HG02840 (cell line): ENCODE results near the gene APOL3.
"Not testable (repeated sequence)": the region's sequence is repeated elsewhere in the genome, so short reads cannot be mapped to it uniquely, and the experiment has no call there.

Experiments
- ATAC-seq: cut with Tn5 transposase; IDR thresholded peaks from one replicate; pipeline ENCODE4 v1.9.1; 2021; ENCODE audit warnings: mild to moderate bottlenecking, moderate library complexity, moderate number of reproducible peaks; ENCODE audit not compliant: unreplicated experiment, low FRiP score

Gene APOL3

DNA sequence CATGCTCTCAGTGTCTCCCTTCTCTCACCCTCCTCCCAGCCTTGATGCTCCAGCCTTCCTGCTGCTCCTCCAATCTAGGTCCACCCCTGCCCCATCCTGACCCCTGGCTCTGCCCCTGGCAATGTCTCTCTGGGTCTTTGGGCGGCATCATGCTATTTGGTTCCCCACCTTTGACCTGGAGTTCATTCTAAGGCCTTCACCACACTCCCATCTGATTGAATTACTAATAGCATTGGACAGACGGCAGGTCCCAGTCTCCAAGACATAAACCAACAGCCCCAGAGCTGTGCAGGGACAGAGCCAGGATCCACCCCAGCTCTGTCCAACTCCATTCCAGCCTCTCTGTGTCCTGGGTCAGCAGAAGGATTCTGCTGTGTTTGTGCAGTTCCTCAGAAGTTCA lies 33.8 kb upstream of the APOL3 start:
- ATAC-seq: no peak

DNA sequence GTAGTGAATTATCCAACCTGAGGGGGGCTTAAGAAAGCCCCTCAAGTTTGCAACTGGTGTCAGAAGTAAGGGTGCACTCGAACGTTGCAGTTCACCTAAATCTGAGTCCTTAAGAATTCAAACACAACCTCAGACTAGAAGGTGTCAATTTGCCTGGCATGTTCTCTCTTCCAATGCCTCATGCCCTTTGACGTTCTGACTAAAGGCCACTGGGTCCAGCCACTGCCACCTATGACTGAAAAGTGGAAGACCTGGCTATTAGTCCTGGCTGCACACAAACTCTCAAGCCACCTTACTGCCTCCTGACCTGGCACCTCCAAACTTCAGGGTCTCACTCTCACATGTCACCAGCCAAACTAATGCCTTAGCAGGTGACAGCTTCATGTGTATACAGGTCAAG lies 33.0 kb upstream of the APOL3 start:
- ATAC-seq: no peak

DNA sequence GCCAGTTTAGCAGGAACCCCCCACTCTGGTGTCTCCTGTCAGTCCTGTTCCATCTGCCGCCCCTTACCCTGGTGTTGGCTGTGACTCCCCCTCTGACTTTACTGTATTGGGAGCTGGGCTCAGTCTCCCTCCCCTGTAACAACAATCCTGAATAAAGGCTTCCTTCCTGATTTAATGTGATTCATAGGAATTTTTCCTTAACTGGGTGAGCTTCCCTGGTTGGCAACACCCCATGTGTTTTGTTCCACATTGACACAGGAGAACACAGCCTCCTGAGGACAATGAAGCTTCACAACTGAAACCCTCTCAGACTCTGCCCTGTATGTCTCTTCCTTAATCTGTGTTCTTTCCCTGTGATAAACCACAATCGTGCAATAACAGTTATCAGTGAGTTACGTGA lies 32.6 kb upstream of the APOL3 start:
- ATAC-seq: no peak

DNA sequence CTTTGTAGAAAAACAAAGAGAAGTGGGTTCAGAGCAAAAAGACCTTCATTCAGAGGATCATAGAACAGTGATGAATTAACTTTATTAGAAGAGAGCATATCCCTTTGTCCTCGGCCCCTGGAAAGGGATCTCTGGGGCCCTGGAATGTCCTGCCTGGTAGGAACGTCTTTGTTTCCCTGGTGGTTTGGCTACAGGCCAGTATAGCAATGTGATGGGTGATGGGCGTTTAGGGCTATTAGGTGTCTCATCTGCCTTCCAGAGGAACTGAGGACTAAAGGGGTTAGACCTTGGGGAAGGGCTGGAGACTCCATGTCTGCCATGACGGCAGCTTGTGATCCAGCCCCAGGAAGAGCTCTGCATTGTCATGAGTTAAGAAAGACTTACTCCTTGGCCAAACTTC lies 32.0 kb upstream of the APOL3 start:
- no peak for ATAC-seq

DNA sequence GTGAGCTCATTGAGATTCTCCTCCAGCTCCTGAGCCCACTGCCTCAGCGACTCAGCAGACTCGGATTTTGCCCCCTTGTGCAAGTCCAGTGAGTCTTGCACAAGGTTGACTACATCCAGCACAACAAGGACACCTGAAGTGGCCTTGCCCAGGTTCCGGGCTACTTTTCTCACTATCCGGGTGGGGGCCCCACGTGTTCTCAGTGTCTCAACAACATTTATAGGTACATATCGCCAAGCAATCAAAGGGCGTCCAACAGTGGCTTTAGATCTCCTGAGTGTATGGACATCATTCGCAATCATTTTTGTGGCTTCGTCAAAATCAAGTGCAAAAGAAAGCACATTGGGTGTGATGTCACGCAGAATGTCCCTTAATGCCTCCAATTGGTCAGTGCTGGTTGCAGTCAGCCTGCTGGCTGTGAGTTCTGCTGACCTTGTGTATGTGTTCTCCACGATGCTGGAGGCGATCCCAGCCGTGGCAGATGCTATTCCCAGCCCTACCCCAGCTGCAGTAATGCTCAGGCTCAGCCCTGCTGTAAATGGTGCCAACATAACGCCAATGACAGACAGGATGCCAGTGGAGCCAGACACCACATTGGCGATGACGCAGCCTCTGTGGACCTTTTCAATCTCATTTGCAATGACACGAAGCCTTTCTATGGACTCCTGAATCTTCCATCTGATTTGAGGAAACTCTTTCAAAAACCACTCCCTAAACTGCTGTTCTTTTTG lies 30.7 kb upstream of the APOL3 start:
- no peak for ATAC-seq

DNA sequence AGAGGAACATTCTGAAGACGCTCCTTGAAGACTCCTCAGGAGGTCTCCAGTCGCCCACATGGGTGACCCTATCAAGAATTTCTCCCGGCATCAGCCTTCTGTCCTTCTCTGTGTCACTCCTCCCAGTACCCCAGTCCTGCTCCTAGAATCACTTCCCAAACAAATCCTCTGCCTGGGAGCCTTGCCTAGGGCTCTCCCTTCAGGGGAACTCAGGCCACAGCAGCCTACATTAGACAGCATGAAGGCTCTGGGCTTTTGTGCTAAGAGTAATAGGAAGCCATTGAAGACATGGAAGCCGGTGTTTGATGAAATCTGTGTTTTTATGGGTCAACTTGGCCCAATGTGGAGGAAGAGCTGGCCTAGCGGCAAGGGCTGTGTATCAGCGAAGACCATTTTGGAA lies 27.3 kb upstream of the APOL3 start:
- ATAC-seq: not testable (repeated sequence)

DNA sequence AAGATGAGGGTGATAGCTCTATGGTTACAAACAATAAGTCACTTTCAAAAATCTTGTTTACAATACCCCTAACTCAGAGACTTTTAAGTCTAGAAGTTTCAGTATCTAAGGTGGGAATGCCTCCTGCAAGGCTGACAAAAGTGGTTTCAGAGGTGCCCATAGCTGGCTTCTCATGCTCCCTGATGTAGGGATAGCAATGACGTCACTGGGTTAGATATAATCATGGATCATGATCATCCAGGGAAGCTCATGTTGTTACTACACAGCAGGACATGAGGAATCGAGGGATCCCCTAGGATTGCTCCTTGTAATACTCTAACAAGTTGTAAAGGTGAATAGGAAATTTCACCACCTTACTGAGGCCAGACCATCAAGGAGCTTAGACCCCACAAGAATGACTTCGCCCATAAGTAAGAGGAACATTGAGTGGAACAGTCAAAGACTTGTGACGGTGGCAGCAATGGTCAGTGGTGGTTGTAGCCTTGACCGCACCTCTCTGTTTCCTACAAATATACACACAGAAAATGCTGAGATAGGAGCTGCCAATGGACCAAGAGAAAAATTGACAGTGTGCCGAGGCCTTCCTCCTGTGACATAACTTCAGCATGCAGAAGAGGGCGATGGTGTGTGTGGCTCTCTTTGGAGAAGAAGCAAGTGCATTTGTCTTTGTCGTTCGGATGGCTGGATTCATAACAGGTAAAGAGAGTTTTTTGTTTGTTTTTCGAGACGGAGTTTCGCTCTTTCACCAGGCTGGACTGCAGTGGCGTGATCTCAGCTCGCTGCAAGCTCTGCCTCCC lies 25.5 kb upstream of the APOL3 start:
- ATAC-seq: no peak

DNA sequence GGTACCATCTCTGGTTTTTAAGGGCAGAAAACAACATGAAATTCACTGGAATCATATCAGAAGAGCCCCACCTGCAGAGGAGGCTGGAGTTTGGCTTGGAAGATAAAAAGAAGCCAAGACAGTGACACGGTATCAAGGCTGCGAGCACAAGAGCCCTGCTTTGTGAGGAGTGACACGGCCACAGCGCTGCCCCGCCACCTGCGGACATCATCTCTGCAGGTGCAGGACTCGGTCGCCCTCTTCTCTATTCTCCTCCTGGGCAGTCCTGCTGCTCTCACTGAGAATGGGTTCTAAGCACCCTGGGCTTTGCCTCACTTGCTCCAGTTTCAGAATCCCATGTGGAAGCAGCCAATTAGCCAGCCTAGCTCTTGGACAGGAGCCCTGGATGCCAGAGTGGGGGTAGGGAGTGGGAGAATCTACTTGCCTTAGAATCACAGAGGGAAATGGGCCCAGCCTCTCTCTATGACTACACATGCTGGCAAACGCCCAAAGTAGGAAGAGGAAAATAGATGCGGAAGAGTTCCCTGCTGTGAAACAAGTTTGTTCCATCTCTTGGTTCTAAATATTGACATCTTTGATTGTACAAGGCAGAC lies 24.0 kb upstream of the APOL3 start:
- no peak for ATAC-seq

DNA sequence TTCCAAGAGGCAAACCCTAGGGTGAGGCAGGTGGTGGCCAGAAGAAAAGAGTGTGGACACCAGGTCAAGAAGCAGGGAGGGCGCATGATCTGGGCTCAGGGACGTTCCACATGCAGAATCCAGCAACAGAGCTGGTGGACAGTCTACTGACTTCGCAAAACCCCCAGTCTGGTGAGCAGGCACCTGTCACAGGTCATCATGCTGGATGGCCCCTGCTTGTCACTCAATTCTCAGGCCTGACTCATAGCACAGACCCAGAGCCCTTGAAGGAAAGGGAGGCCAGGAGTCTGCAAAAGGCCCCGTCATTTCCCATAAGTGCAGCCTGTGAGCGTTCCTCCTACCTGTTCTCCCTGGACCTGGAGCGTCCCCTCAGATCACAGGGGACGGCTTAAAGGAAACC lies 22.9 kb upstream of the APOL3 start:
- ATAC-seq: no peak

DNA sequence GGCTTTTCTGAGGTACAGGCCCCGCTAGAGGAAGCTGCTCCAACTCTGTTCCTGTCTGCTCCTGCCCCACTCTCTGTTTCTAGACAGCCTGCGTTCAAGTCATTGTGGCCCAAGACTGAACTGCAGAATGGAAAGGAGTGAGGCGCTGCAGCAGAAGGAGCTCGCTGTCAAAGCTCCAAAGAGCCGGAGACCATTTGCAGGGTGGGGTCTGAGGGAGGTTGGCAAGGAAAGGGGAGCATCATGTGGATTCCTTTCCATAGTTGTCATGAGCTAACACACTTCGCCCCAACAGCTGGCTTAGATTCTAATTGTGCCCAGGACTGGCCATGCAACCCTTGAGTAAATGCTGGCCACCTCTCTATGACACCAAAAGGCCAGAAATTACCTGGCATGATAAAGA lies 22.3 kb upstream of the APOL3 start:
- no peak for ATAC-seq

DNA sequence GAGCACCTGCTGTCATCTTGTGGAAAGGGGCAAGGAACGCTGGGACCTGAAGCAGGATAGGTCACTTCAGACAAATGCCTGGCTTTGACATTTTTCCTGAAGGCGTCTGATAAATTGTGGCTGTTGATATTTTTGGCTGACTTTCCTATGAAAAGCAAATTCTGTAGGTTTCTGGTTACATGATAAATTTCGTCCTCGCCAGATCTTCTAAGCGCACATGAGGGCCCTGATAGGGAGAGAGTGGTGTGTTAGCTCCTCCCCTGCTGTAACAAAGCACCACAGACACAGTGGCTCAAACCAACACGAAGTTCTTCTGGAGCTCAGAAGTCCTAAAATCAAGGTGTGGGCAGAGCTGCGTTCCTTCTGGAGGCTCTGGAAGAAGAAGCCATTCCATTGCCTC lies 21.5 kb upstream of the APOL3 start:
- no peak for ATAC-seq

DNA sequence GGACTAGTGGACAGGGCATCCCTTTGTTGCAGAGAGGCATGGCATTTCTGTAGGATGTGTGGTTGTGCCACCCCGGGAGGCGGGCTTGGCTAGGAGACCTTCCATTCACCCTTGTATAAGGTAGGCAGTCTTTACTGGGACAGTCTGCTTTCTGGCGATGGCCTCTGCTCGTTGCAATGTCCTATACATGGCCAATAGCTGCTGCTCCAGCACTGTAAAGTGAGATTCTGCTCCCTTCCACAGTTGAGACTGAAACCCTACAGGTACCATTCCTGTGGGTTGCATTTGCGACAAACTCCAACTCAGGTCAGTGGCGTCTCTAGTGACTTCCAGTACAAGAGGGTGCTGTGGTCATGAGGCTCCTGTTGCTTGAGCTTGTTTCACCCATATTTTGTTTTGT lies 20.4 kb upstream of the APOL3 start:
- ATAC-seq: no peak

DNA sequence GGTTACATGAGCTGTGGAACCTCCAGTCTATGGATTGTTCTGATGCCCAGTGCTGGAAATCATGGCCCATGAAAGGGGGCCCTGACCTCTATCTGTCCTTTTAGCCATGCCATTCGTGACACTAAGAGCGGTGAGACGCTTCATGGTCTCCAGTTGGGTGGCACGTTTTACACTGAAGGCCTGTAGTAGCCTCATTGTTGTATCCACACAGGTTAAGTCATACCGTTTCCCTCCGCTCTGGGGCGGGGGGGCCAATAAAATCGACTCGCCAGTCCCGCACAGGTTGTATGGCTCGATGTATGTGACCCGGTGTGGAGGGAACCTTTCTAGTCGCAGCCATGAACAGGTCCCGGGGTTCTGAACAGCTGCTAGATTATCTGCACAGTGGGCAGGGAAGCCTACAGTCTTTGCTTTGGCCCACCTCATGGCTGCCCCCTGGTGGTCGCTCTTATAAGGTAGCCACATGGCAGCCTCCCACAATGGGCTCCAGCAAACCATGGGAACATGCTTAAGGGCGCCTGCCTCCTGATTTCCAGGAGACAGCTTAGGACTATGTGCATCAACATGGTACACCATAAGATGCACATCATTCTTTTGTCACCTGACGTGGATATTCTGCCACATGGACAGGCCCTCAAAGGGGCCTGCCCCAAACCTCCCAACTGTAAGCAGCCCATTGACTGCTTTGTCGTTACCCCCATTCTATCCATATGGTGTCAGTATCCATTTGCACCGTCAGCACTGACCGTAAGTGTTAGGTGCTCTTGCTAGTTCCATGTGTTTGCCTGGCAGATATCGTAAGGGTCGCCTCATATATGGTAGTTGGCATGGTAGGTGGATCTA lies 19.7 kb upstream of the APOL3 start:
- no peak for ATAC-seq

DNA sequence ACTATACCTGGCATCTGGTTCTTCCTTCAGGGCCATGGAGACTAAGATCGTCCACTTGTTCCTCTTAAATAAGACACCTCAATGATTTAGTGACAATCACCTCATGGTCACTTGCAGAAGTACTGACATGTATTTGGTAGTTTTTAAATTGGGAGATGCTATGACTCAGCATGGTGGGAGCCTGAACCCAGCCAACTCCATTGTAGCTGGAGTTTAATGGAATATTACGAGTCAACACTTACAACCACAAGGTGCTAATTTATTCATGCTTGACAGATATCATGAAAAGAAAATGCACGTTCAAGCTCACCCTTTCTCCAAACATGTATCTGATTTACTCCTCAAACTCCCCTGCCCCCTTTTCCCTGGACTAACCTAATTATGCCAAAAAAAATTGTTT lies 16.6 kb upstream of the APOL3 start:
- no peak for ATAC-seq

DNA sequence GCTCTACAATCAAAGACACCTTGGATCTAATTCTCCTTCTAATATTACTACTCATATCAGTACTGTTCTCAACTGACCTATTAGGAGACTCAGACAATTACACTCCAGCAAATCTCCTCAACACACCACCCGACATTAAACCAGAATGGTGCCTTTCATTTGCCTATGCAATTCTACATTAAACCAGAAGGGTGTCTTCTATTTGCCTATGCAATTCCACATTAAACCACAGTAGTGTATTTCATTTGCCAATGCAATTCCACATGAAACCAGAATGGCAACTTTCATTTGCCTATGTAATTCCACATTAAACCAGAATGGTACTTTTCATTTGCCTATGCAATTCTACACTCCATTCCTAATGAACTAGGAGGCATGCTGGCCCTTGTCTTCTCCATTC lies 15.3 kb upstream of the APOL3 start:
- ATAC-seq: no peak

DNA sequence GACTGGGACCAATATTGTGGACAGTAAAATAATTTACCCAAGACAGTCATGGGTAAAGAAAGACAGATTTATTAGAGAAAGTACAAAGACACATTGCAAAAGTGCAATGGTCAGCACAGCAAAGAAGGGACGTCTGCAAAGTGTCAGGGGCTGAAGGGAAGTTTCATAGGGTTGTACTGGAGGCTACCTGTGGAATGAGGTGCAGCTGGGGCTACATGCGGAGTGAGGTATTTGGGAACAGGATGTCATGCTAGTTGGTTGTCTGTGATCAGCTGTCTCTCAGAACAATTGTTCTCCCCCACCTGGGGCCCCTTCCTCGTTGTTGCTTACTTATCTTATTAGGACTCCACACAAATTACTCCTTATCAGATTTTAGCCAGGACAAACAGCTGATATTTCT lies 11.4 kb upstream of the APOL3 start:
- ATAC-seq: no peak

DNA sequence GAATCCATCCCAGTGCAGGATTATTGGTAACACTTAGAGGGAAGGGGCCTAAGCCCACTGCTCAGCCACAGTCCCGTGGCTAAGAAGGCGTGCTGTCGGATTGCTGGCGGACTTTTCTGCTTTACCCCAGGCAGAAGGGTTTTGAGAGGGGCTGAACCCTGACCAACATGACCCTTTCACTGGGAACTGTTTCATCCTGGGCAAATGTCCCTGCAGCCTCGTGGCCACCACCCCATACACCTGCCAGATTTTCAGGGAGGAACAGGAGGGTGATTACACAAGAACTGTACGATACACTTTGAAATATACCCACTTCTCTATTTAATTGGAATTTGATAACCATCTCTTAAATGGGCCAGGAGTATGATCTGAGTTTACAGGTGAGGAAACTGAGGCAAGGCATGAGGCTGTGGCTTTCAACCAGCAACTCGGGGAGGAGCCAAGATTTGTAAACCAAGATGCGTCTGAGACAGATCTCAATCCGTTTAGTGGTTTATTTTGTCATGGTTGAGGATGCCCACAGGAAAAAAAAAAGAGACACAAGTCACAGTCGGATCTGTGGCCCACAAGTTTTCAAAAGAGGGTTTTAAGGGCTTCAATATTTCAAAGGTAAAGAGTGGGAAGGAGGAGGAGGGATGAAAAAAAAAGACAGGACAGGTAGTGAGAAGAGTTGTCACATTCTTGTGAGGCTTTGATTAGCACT lies 6.1 kb upstream of the APOL3 start:
- no peak for ATAC-seq

DNA sequence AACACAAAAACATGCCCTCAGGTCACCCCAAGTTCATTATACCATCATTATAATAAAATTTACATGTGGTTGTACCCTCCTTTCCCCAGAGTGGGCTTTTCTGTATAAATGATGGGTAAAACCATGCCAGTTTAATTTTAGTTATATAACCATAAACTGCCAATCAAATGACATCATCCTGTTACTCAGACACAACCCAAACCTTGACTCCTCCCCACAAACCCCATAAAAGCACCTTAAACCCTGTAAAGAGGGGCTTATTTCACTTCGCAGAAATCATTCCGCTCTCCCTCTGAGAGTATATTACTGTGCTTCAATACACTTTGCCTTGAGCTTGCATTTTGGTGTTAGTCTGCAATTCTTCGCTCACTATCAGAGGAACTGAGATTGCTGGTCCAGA lies 5.5 kb upstream of the APOL3 start:
- ATAC-seq: no peak

DNA sequence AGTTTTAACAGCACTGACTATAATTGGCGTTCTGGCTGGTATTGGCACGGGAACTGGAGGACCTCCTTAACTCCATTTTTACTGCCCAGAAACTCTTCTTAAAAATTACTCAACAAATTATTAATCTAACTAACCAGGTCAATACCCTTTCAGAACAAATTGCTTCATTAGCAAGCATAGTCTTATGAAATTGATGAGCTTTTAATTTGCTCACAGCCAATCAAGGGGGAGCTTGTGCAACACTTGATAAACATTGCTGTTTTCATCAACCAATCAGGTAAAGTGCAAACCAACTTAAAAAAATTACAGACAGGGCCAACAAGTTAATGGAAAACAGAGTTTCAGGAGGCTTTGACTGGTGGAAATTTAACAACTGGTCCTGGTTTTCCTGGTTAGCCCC lies 4.6 kb upstream of the APOL3 start:
- no peak for ATAC-seq

DNA sequence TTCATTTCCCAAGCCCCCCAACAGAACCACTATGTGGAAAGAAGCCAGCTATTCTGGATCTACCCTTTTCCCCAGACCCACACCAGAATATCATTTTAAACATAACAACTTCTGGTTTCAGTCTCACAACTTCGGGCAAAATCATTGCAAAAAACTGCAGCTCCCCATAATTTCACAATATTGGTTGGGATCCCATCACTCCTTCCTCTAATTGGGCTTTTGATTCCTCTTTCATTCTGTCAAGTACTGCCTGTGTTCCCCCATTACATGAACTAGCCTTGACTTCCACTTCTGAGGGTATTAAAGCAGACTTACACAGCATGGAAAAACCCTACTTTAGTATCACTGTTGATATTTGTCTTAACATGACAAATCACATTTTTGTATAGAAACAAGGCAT lies 4.1 kb upstream of the APOL3 start:
- ATAC-seq: no peak
